Lower leg skin (tissue), 3 donors: Measurements from ENCODE around the gene PEAR1.

Experiments
- CTCF ChIP-seq, 3 donors: fragments of 450-650 bp; IDR thresholded peaks; one replicate each; pipeline ENCODE4 v1.5.1; 2016; ENCODE audit warnings: antibody characterized with exemption in 3 of 3, mild to moderate bottlenecking in 3 of 3, moderate library complexity in 2 of 3
- POLR2A ChIP-seq, 2 donors: fragments of 450-650 bp; IDR thresholded peaks; one replicate each; pipeline ENCODE4 v1.6.1; 2016 to 2017; ENCODE audit warnings: antibody characterized with exemption in 2 of 2, mild to moderate bottlenecking in 1 of 2, moderate library complexity in 1 of 2

- TF ChIP-seq POLR2A (IDR thresholded peaks at IDR 0.05) (no peak), CTCF (IDR thresholded peaks at IDR 0.05) (no peak)
Measured at GRCh38 chr1:156898161-156898566, 4.6 kb downstream of the PEAR1 start.
